Dermis blood vessel endothelial cell (primary cell): ENCODE data around the gene DPP9. TPM values are rescaled to one million over a fixed set of nuclear protein-coding genes. Genes with fewer than 3 reads are reported as not detected.

ENCODE experiments used
- DNase-seq: peaks from one replicate; pipeline ENCODE4 v3.0.0; 2010
- total RNA-seq: library from RNA; depleted of rRNA; stranded (reverse); fragments of >200 nt; gene quantifications from 2 replicates; pipeline ENCODE4 v1.2.3, GENCODE V29; 2014

DPP9 gene
- total RNA-seq, 1 donor from 2014 or later = 42.9 TPM

GRCh38 chr19:4707956-4708650 lies 15.5 kb downstream of the DPP9 start:
- DNase-seq = no peak

- no peak for DNase-seq
Observed at GRCh38 chr19:4707322-4707721, 16.3 kb downstream of the DPP9 start.

- no peak for DNase-seq
Observed at GRCh38 chr19:4705413-4706131, 18.1 kb downstream of the DPP9 start.

- no peak for DNase-seq
Observed at GRCh38 chr19:4704317-4704673, 19.3 kb downstream of the DPP9 start.

GRCh38 chr19:4703671-4704316 lies 19.8 kb downstream of the DPP9 start:
- no peak for DNase-seq

GRCh38 chr19:4702764-4703163 lies 20.9 kb downstream of the DPP9 start:
- no peak for DNase-seq

GRCh38 chr19:4701557-4701956 lies 22.1 kb downstream of the DPP9 start:
- no peak for DNase-seq

GRCh38 chr19:4700693-4700970 lies 23.0 kb downstream of the DPP9 start:
- DNase-seq = no peak

- no peak for DNase-seq
Observed at GRCh38 chr19:4699826-4700692, 23.6 kb downstream of the DPP9 start.

GRCh38 chr19:4697304-4697703 lies 26.3 kb downstream of the DPP9 start:
- DNase-seq = no peak

GRCh38 chr19:4695224-4695731 lies 28.4 kb downstream of the DPP9 start:
- peak; percentile 11 for DNase-seq

GRCh38 chr19:4694211-4694987 lies 29.2 kb downstream of the DPP9 start:
- DNase-seq = peak; percentile 90

GRCh38 chr19:4693471-4694121 lies 30.0 kb downstream of the DPP9 start:
- DNase-seq = no peak

GRCh38 chr19:4693078-4693350 lies 30.6 kb downstream of the DPP9 start:
- DNase-seq = no peak

- DNase-seq = no peak
Observed at GRCh38 chr19:4692251-4693077, 31.2 kb downstream of the DPP9 start.

GRCh38 chr19:4691373-4691772 lies 32.3 kb downstream of the DPP9 start:
- no peak for DNase-seq

- DNase-seq = no peak
Observed at GRCh38 chr19:4690361-4690760, 33.3 kb downstream of the DPP9 start.

- no peak for DNase-seq
Observed at GRCh38 chr19:4689403-4689802, 34.2 kb downstream of the DPP9 start.

- DNase-seq = no peak
Observed at GRCh38 chr19:4688587-4688986, 35.1 kb downstream of the DPP9 start.

- peak; percentile 9 for DNase-seq
Observed at GRCh38 chr19:4687396-4687795, 36.2 kb downstream of the DPP9 start.

GRCh38 chr19:4686700-4687099 lies 36.9 kb downstream of the DPP9 start:
- DNase-seq = no peak
